ENCODE measurements around the gene WDR93. TPM values are rescaled to one million over a fixed set of nuclear protein-coding genes. Genes with fewer than 3 reads are reported as not detected.

Gene WDR93
- total RNA-seq, 4 donors from 2014 or later, result 0.28 to 1.1 (median 0.36) TPM; not detected in 1

GRCh38 chr15:89735773-89736172 lies 45.2 kb downstream of the WDR93 start:
- no peak for TF ChIP-seq CTCF (IDR thresholded peaks at IDR 0.05)
- ATAC-seq (ENCODE audit: low FRiP score), result no peak
- DNase-seq (ENCODE audit: low spot score), result no peak

- no peak for DNase-seq (ENCODE audit: low spot score)
- TF ChIP-seq CTCF (IDR thresholded peaks at IDR 0.05), result peak in 2 of 3 donors; percentile 18 to 71
- peak; percentile 71 for ATAC-seq (ENCODE audit: low FRiP score)
Measured at GRCh38 chr15:89740137-89740536, 49.5 kb downstream of the WDR93 start.

- DNase-seq (ENCODE audit: low spot score) (no peak), ATAC-seq (ENCODE audit: low FRiP score) (no peak)
- no peak for TF ChIP-seq CTCF (IDR thresholded peaks at IDR 0.05)
Measured at GRCh38 chr15:89743011-89743410, 52.4 kb downstream of the WDR93 start.

- ATAC-seq (ENCODE audit: low FRiP score) (no peak), DNase-seq (ENCODE audit: low spot score) (no peak)
- TF ChIP-seq CTCF (IDR thresholded peaks at IDR 0.05), result no peak
Measured at GRCh38 chr15:89743594-89743993, 53.0 kb downstream of the WDR93 start.

- ATAC-seq (ENCODE audit: low FRiP score) (no peak), DNase-seq (ENCODE audit: low spot score) (no peak)
- TF ChIP-seq CTCF (IDR thresholded peaks at IDR 0.05), result no peak
Measured at GRCh38 chr15:89745131-89745530, 54.5 kb downstream of the WDR93 start.

GRCh38 chr15:89745768-89746167 lies 55.2 kb downstream of the WDR93 start:
- TF ChIP-seq CTCF (IDR thresholded peaks at IDR 0.05), result no peak
- ATAC-seq (ENCODE audit: low FRiP score), result no peak
- no peak for DNase-seq (ENCODE audit: low spot score)

GRCh38 chr15:89746386-89746780 lies 55.8 kb downstream of the WDR93 start:
- no peak for ATAC-seq (ENCODE audit: low FRiP score)
- DNase-seq (ENCODE audit: low spot score), result no peak
- TF ChIP-seq CTCF (IDR thresholded peaks at IDR 0.05), result no peak

All from omental fat pad (tissue), 4 donors.